Mesothelial cell of epicardium (in vitro differentiated cells): ENCODE results near the gene LRRC45. TPM values are rescaled to one million over a fixed set of nuclear protein-coding genes. Genes with fewer than 3 reads are reported as not detected.

Experiments
- DNase-seq, 2 experiments: peaks; one replicate each; pipeline ENCODE4 v3.0.0; 2021; ENCODE audit warnings: low spot score in 2 of 2; ENCODE audit not compliant: unreplicated experiment in 2 of 2
- H3K27ac Mint-ChIP-seq: 2 replicates; pipeline ENCODE4 v1.8.0; 2021; ENCODE audit warnings: mixed read lengths
- H3K27me3 Mint-ChIP-seq: 2 replicates; pipeline ENCODE4 v1.8.0; 2021; ENCODE audit warnings: low read depth, mixed read lengths
- H3K36me3 Mint-ChIP-seq: 2 replicates; pipeline ENCODE4 v1.8.0; 2021; ENCODE audit warnings: mixed read lengths
- H3K4me1 Mint-ChIP-seq: 2 replicates; pipeline ENCODE4 v1.8.0; 2021; ENCODE audit warnings: mixed read lengths
- H3K4me3 Mint-ChIP-seq: 2 replicates; pipeline ENCODE4 v1.8.0; 2021; ENCODE audit warnings: mild to moderate bottlenecking, moderate library complexity, mixed read lengths
- H3K9me3 Mint-ChIP-seq: 2 replicates; pipeline ENCODE4 v1.8.0; 2021; ENCODE audit warnings: mixed read lengths
- total RNA-seq: library from RNA; stranded (reverse); gene quantifications from 3 replicates; pipeline ENCODE4 v1.2.1, GENCODE V29; 2021
- TF ChIP-seq, protein P1 (sequence below): fragments of 200-600 bp; sonication (generic); IDR thresholded peaks from one replicate; pipeline ENCODE4 v1.5.0; 2021; ENCODE audit warnings: antibody characterized with exemption; ENCODE audit not compliant: unreplicated experiment

The LRRC45 gene
- total RNA-seq, result 16.9 to 18.5 TPM (median 17.9 TPM) in 3 replicates

DNA sequence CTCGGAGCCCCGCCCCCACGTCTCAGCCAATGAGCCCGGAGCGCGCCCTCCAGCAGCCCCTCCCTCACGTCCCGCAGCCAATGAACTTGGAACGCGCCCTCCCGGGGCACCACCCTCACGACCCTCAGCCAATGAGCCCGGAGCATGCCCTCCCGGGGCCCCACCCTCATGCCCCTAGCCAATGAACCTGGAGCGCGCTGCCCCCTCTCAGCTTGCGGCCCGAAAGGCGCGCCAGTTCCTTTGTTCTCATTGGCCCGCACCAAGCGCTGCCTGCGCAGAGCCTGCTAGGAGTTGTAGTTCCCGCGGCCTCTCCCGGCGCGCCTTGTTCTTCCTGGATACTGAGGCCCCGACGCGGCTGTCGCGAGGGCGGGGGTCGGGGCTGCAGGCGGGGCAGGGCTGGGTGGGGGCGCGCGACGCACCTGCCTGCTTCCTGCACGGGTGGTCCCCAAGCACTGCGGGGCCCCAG lies at the start of gene LRRC45:
LRRC45 (plus strand) TSS at position 325 of the 466 bp plus-strand sequence. CDS start 339 bp downstream, outside the sequence.
- DNase-seq, result peak; percentile 99 to 100
- Mint-ChIP-seq H3K9me3 (no peaks in the 10 kb centered on the region), H3K27ac (peak within 1 kb of the TSS; percentile 25), H3K4me3 (peak within 1 kb of the TSS; percentile 76), H3K36me3 (peaks cover 3% of the 10 kb centered on the region), H3K27me3 (no peaks in the 10 kb centered on the region), H3K4me1 (peaks cover 22% of the 10 kb centered on the region)
- TF ChIP-seq, protein P1, sequence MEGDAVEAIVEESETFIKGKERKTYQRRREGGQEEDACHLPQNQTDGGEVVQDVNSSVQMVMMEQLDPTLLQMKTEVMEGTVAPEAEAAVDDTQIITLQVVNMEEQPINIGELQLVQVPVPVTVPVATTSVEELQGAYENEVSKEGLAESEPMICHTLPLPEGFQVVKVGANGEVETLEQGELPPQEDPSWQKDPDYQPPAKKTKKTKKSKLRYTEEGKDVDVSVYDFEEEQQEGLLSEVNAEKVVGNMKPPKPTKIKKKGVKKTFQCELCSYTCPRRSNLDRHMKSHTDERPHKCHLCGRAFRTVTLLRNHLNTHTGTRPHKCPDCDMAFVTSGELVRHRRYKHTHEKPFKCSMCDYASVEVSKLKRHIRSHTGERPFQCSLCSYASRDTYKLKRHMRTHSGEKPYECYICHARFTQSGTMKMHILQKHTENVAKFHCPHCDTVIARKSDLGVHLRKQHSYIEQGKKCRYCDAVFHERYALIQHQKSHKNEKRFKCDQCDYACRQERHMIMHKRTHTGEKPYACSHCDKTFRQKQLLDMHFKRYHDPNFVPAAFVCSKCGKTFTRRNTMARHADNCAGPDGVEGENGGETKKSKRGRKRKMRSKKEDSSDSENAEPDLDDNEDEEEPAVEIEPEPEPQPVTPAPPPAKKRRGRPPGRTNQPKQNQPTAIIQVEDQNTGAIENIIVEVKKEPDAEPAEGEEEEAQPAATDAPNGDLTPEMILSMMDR, result no peak

DNA sequence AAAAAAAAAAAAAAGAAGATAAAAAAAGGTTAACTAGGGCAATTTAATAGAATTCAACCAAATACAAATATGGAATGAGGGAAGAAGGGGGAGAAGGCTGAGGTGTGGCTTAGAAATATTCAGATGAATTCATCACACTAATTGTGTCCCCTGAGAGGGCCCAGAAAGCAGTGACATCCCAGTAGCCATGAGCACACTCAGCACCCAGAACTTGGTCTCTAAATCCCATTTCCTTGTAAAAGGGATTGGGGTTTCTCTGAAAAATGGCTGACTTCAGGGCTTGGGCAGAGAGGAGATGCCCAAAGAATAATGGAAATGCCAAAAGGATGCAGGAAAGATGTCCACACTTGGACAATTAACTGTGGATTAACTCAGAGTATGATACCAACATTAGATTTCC lies 49.7 kb upstream of the LRRC45 start:
- H3K4me1 Mint-ChIP-seq, result peaks cover 5% of the 10 kb centered on the region
- DNase-seq, result no peak
- TF ChIP-seq, protein P1, result no peak
- no peaks in the 10 kb centered on the region for H3K27me3 Mint-ChIP-seq
- no peak overlapping the region for H3K27ac Mint-ChIP-seq
- peaks cover 4% of the 10 kb centered on the region for H3K9me3 Mint-ChIP-seq
- no peaks in the 10 kb centered on the region for H3K36me3 Mint-ChIP-seq
- H3K4me3 Mint-ChIP-seq, result no peak overlapping the region

DNA sequence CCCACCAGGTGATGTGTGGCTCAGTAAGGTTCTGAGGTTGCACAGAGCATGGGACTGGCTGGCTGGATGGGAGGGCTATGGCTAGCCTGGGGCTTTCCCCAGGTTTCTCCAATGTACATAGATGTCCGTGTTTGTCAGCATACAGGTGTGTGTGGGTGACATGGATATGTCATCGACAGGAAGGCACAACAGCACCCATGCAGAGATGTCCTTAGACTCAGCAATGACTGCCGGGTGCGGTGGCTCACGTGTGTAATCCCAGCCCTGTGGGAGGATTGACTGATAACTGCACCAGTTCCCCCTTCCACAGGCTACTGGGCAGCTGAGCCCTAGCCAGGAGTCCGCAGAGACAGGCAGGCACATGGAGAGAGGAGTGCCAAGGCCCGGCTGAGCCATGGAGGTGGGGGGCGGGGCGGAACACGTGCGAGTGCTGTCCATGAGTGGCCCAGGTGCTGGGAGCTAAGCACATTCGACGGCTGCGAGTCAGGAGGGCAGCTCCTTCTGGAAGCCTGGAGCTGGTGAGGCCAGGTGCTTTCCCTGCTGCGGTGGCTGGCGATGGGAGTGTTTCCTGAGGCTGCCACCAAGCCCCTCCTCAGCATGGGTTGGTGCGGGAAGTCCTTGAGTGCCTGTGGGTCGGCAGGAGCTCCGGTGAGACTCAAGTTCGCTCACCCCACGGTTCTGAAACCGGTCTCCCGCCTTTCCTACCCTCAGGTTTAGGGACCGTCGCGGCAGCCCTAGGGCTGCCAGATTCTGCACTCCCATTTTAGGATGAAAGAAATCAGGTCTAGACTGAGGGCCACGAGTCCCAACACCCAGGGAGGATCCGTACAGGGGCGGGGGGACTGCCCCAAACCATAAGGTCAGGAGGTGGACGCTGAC lies 46.5 kb upstream of the LRRC45 start:
- no peaks in the 10 kb centered on the region for H3K27me3 Mint-ChIP-seq
- H3K4me3 Mint-ChIP-seq, result peak overlapping the region; percentile 89
- peaks cover 5% of the 10 kb centered on the region for H3K36me3 Mint-ChIP-seq
- TF ChIP-seq, protein P1, result no peak
- H3K4me1 Mint-ChIP-seq, result peaks cover 12% of the 10 kb centered on the region
- peak overlapping the region; percentile 90 for H3K27ac Mint-ChIP-seq
- DNase-seq, result no peak
- peaks cover 4% of the 10 kb centered on the region for H3K9me3 Mint-ChIP-seq

DNA sequence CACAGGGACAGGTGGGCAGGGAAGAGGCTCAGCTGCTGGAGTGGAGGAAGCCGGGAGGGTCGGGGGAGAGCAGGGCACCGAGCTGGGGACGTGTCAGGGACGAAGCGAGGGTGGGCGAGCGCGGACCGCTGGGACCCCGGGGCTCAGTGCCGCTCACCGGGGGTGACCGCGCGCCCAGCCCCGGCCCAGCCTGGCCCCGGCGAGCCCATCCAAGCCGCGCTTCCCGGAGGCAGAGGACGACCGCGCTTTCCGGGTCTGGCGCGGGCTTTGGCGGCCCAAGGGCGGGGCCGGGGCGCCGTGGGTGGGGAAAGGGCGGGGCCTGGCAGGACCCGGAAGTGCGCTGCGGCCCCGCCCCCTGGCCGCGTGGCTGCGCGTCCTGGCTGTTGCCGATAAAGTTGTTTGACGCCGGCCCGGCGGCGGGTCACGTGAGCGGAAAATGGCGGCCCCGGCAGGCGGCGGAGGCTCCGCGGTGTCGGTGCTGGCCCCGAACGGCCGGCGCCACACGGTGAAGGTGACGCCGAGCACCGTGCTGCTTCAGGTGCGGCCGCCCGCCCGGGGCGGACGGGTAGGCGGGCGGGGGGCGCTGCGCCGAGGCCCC lies 45.8 kb upstream of the LRRC45 start, which contains the start of gene ASPSCR1:
ASPSCR1 (plus strand) TSS at position 419 of the 598 bp plus-strand sequence; CDS start at position 437, 18 bp downstream.
- H3K27ac Mint-ChIP-seq, result peak within 1 kb of the TSS; percentile 90
- H3K27me3 Mint-ChIP-seq, result no peaks in the 10 kb centered on the region
- H3K36me3 Mint-ChIP-seq, result peaks cover 5% of the 10 kb centered on the region
- DNase-seq, result peak; percentile 94 to 96
- H3K4me3 Mint-ChIP-seq, result peak within 1 kb of the TSS; percentile 89
- H3K4me1 Mint-ChIP-seq, result peaks cover 14% of the 10 kb centered on the region
- peaks cover 3% of the 10 kb centered on the region for H3K9me3 Mint-ChIP-seq
- TF ChIP-seq, protein P1, result no peak

DNA sequence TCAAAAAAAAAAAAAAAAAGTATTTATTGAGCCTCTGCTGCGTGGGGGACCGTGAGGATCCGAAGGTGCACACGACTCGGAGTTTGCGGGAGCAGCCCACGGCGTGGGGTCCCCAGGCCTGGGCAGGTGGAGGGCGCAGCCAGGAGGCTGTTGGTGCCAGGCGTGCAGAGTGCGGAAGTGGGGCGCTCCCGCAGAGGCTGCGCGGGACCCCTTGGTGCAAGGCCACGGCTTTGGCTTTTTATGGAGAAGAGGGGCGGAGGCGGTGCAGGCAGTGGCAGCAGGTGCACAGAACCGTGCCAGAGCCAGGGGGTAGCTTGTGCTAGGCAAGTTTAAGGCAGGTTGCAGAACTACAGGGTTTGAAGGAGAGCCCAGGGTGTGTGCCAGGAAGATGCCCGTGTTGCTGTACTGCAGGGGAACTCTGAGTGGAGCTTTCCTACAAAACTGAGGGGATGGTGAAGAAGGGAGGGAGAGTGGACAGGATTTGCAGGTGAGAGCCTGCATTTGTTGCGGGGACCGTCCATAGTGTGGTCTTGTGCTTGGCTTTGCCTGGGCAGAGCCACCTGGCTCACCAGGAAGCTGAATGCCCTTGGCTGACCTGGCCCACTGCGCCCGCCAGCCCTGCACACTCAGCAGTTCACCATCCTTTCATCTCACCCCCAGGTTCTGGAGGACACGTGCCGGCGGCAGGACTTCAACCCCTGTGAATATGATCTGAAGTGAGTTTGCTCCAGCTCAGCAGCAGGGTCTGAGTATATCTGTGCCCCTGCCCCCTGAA lies 44.4 kb upstream of the LRRC45 start:
- no peak for DNase-seq
- H3K27ac Mint-ChIP-seq, result peak overlapping the region; percentile 50
- H3K27me3 Mint-ChIP-seq, result no peaks in the 10 kb centered on the region
- peaks cover 18% of the 10 kb centered on the region for H3K4me1 Mint-ChIP-seq
- no peaks in the 10 kb centered on the region for H3K9me3 Mint-ChIP-seq
- peak overlapping the region; percentile 71 for H3K4me3 Mint-ChIP-seq
- H3K36me3 Mint-ChIP-seq, result peaks cover 5% of the 10 kb centered on the region
- TF ChIP-seq, protein P1, result no peak
